Endodermal cell (in vitro differentiated cells): ENCODE measurements around the gene AP4B1. TPM values are rescaled to one million over a fixed set of nuclear protein-coding genes. Genes with fewer than 3 reads are reported as not detected.

ENCODE experiments used
- DNase-seq: peaks from one replicate; pipeline ENCODE4 v3.0.0-alpha.2; 2017
- H3K27ac ChIP-seq: 2 replicates; pipeline ENCODE4 v1.5.1; 2013; ENCODE audit warnings: mild to moderate bottlenecking, low read depth, low read length, moderate library complexity
- H3K27me3 ChIP-seq: 2 replicates; pipeline ENCODE4 v1.6.1; 2013; ENCODE audit warnings: mild to moderate bottlenecking, low read length, moderate library complexity; ENCODE audit not compliant: insufficient read depth, control insufficient read depth, poor library complexity, severe bottlenecking
- H3K36me3 ChIP-seq: 2 replicates; pipeline ENCODE4 v1.7.0; 2013; ENCODE audit warnings: mild to moderate bottlenecking, low read length, moderate library complexity; ENCODE audit not compliant: control insufficient read depth, insufficient read depth
- H3K4me1 ChIP-seq: one replicate; pipeline ENCODE4 v1.7.0; 2013; ENCODE audit warnings: low read length; ENCODE audit not compliant: control insufficient read depth, insufficient read depth
- H3K4me3 ChIP-seq: 2 replicates; pipeline ENCODE4 v1.5.1; 2013; ENCODE audit warnings: mild to moderate bottlenecking, low read length, moderate library complexity
- H3K9ac ChIP-seq: 2 replicates; pipeline ENCODE4 v1.6.1; 2013; ENCODE audit warnings: mild to moderate bottlenecking, low read length, moderate library complexity; ENCODE audit not compliant: poor library complexity, severe bottlenecking; ENCODE audit errors: extremely low read depth
- H3K9me3 ChIP-seq: 2 replicates; pipeline ENCODE4 v1.6.1; 2013; ENCODE audit warnings: mild to moderate bottlenecking, low read length, moderate library complexity; ENCODE audit not compliant: control insufficient read depth
- H3K27ac Mint-ChIP-seq: 2 replicates; pipeline ENCODE4 v1.8.0; 2020; ENCODE audit warnings: mixed read lengths
- H3K27me3 Mint-ChIP-seq: 2 replicates; pipeline ENCODE4 v1.8.0; 2021; ENCODE audit warnings: mild to moderate bottlenecking, mixed read lengths; ENCODE audit not compliant: insufficient read depth
- H3K36me3 Mint-ChIP-seq: 2 replicates; pipeline ENCODE4 v1.8.0; 2020; ENCODE audit warnings: low read depth, mixed read lengths
- H3K4me1 Mint-ChIP-seq: 2 replicates; pipeline ENCODE4 v1.8.0; 2020; ENCODE audit warnings: mixed read lengths
- H3K4me3 Mint-ChIP-seq: 2 replicates; pipeline ENCODE4 v1.8.0; 2020; ENCODE audit warnings: mild to moderate bottlenecking, moderate library complexity, mixed read lengths
- H3K9me3 Mint-ChIP-seq: 2 replicates; pipeline ENCODE4 v1.8.0; 2020; ENCODE audit warnings: mild to moderate bottlenecking, mixed read lengths
- CTCF ChIP-seq: fragments of 200-600 bp; sonication (generic); conservative IDR thresholded peaks from 2 replicates; pipeline ENCODE4 v1.5.0; 2021; ENCODE audit warnings: antibody characterized with exemption, mild to moderate bottlenecking
- WGBS, 2 experiments: methylation state at CpG; one replicate each; pipeline versions ENCODE4 v1.1.5 to v1.1.7; 2013; ENCODE audit warnings: missing lambda C conversion rate in 2 of 2, mixed read lengths in 1 of 2; ENCODE audit not compliant: insufficient coverage in 1 of 2, insufficient read length in 1 of 2; 5-methylcytosine and 5-hydroxymethylcytosine counted together
- long read RNA-seq, 4 experiments: library from polyadenylated mRNA in 2 of 4; library from RNA in 1 of 4; library from capped mRNA in 1 of 4; stranded (forward) in 3 of 4; unstranded in 1 of 4; transcript quantifications; one replicate each; pipeline ENCODE4 v2.0.0, GENCODE V29; 2020 to 2021; ENCODE audit warnings: inconsistent platforms in 1 of 4
- polyA plus RNA-seq, 2 experiments: library from polyadenylated mRNA; stranded (reverse); fragments of 50-300 nt; gene quantifications; one replicate each; pipeline ENCODE4 v1.2.3, GENCODE V29; 2013
- total RNA-seq, 2 donors: library from RNA; stranded (reverse); fragmentation: NEBNext Ultra II Directional in 1 of 2; extraction: Animal tissue kit (Norgen Biotek cat#: 25700) in 1 of 2; gene quantifications; 2 replicates in 1 of 2; 3 replicates in 1 of 2; pipeline ENCODE4 v1.2.1, GENCODE V29; 2021

AP4B1 gene
- 10 to 100 TPM in 1 of 2 donors, 1 to 10 TPM in 1; 9.6 to 14.7 TPM for total RNA-seq
- polyA plus RNA-seq (2013, experiment 1 of 2), result 21.7 TPM
- polyA plus RNA-seq (2013, experiment 2 of 2), result 18.6 TPM
- long read RNA-seq, experiment 1, partial matches to known transcripts, result 1 of 4 reads
- long read RNA-seq, experiment 1, other reads (novel, unspliced or antisense), result 1 of 4 reads
- long read RNA-seq, experiment 2, partial matches to known transcripts, result 4 of 26 reads
- long read RNA-seq, experiment 2, other reads (novel, unspliced or antisense), result 15 of 26 reads
- long read RNA-seq, experiment 3, transcript AP4B1-204 (10 exons, 2,818 nt), result minor isoform, 15 of 73 reads
- long read RNA-seq, experiment 3, transcript AP4B1-201 (11 exons, 2,742 nt), result major isoform, 40 of 73 reads
- long read RNA-seq, experiment 3, partial matches to known transcripts, result 0 of 73 reads
- long read RNA-seq, experiment 3, other reads (novel, unspliced or antisense), result 18 of 73 reads
- long read RNA-seq, experiment 4, transcript AP4B1-204 (10 exons, 2,818 nt), result major isoform, 6 of 16 reads
- long read RNA-seq, experiment 4, partial matches to known transcripts, result 3 of 16 reads
- long read RNA-seq, experiment 4, other reads (novel, unspliced or antisense), result 4 of 16 reads

GRCh38 chr1:113904674-113905434, at the start of gene AP4B1, which contains the start of gene DCLRE1B:
AP4B1 (minus strand) TSS chr1:113904799; CDS start chr1:113904717, 82 bp downstream.
DCLRE1B (plus strand) TSS chr1:113905326; CDS start chr1:113905587, 261 bp downstream.
- Histone ChIP-seq H3K36me3 (peaks cover 27% of the 10 kb centered on the region), H3K4me3 (peak within 1 kb of the TSS; percentile 95), H3K9ac (peak within 1 kb of the TSS; percentile 85), H3K9me3 (no peaks in the 10 kb centered on the region), H3K4me1 (no peaks in the 10 kb centered on the region), H3K27me3 (no peaks in the 10 kb centered on the region), H3K27ac (peak within 1 kb of the TSS; percentile 74)
- TF ChIP-seq CTCF, result peak; percentile 64
- no peaks in the 10 kb centered on the region for H3K9me3 Mint-ChIP-seq
- H3K4me3 Mint-ChIP-seq, result peak within 1 kb of the TSS; percentile 97
- WGBS, 2 experiments, result 0 to 1% methylated on average over 14 to 67 of the region's 67 CpGs
- H3K27ac Mint-ChIP-seq, result peak within 1 kb of the TSS; percentile 94
- H3K36me3 Mint-ChIP-seq, result peaks cover 15% of the 10 kb centered on the region
- DNase-seq, result peak; percentile 99
- peaks cover 8% of the 10 kb centered on the region for H3K4me1 Mint-ChIP-seq
- no peaks in the 10 kb centered on the region for H3K27me3 Mint-ChIP-seq

- H3K4me1 Mint-ChIP-seq, result peaks cover 18% of the 10 kb centered on the region
- no peak overlapping the region for H3K4me3 ChIP-seq
- H3K27me3 Mint-ChIP-seq, result no peaks in the 10 kb centered on the region
- no peak overlapping the region for H3K27ac Mint-ChIP-seq
- no peak overlapping the region for H3K9ac ChIP-seq
- no peaks in the 10 kb centered on the region for H3K9me3 ChIP-seq
- 80 to 100% methylated on average over 1 to 2 of the region's 2 CpGs for WGBS, 2 experiments
- H3K36me3 Mint-ChIP-seq, result peaks cover 24% of the 10 kb centered on the region
- peaks cover 33% of the 10 kb centered on the region for H3K36me3 ChIP-seq
- H3K27me3 ChIP-seq, result no peaks in the 10 kb centered on the region
- no peak for DNase-seq
- no peak for TF ChIP-seq CTCF
- no peak overlapping the region for H3K4me3 Mint-ChIP-seq
- H3K4me1 ChIP-seq, result peaks cover 10% of the 10 kb centered on the region
- H3K9me3 Mint-ChIP-seq, result no peaks in the 10 kb centered on the region
- H3K27ac ChIP-seq, result no peak overlapping the region
These were observed 47.1 kb upstream of the AP4B1 start for GRCh38 chr1:113951719-113952118.

- WGBS, 2 experiments, result 100% methylated on average over 1 of the region's 1 CpG; no CpG with 5 or more reads in 1 of the 2 experiments
- TF ChIP-seq CTCF, result no peak
- no peak for DNase-seq
These were observed 46.3 kb upstream of the AP4B1 start for GRCh38 chr1:113950908-113951307.

More at GRCh38 chr1:113950908-113951307, 46.3 kb upstream of the AP4B1 start:
- no peak overlapping the region for H3K27ac Mint-ChIP-seq
- H3K4me3 ChIP-seq, result no peak overlapping the region
- peaks cover 25% of the 10 kb centered on the region for H3K36me3 ChIP-seq
- H3K4me1 Mint-ChIP-seq, result peaks cover 26% of the 10 kb centered on the region
- no peak overlapping the region for H3K4me3 Mint-ChIP-seq
- no peaks in the 10 kb centered on the region for H3K9me3 ChIP-seq
- H3K27me3 Mint-ChIP-seq, result no peaks in the 10 kb centered on the region
- no peak overlapping the region for H3K27ac ChIP-seq
- no peaks in the 10 kb centered on the region for H3K27me3 ChIP-seq
- H3K36me3 Mint-ChIP-seq, result peaks cover 19% of the 10 kb centered on the region
- no peak overlapping the region for H3K9ac ChIP-seq
- no peaks in the 10 kb centered on the region for H3K9me3 Mint-ChIP-seq
- H3K4me1 ChIP-seq, result peaks cover 15% of the 10 kb centered on the region
